Activated T-cell treated with anti-CD3 and anti-CD28 coated beads for 1 hour (primary cell): ENCODE results near the gene FOXJ2.
"Not testable (repeated sequence)": the region's sequence is repeated elsewhere in the genome, so short reads cannot be mapped to it uniquely, and the experiment has no call there.

Experiments used
- DNase-seq: peaks from one replicate; pipeline ENCODE4 v3.0.0-alpha.2; 2020; ENCODE audit warnings: low read depth

FOXJ2 gene

GRCh38 chr12:8032242-8033152 lies at the start of gene FOXJ2:
Gene FOXJ2 (plus strand): TSS chr12:8032716. CDS start chr12:8039833, 7,117 bp downstream.
- DNase-seq = peak; percentile 69

DNA sequence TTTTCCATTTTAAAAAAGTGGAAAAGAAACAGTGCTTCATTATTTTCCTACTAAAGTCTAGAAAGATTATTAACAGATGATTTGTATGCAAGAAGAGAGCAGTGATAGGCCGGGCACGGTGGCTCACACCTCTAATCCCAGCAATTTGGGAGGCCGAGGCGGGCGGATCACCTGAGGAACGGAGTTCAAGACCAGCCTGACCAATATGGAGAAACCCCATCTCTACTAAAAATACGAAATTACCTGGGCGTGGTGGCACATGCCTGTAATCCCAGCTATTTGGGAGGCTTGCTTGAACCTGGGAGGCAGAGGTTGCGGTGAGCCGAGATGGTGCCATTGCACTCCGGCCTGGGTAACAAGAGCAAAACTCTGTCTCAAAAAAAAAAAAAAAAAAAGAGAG lies 49.5 kb upstream of the FOXJ2 start:
- not testable (repeated sequence) for DNase-seq

DNA sequence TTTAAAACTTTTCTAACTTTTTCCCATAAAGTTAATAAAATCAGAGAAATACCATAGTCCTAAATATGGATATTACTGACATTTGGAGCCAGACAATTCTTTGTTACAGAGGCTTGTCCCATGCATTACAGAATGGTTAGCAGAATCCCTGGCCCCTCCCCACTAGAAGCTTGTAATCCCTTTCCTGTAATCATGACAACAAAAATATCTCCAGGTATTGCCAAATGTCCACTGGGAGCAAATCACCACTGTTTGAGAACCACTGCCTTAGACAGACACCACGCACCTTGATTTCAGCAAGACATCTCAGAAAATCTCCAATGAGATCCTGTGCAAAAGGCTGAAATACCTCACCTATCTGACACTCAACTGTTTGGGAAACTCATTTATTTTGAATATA lies 49.1 kb upstream of the FOXJ2 start:
- not testable (repeated sequence) for DNase-seq

DNA sequence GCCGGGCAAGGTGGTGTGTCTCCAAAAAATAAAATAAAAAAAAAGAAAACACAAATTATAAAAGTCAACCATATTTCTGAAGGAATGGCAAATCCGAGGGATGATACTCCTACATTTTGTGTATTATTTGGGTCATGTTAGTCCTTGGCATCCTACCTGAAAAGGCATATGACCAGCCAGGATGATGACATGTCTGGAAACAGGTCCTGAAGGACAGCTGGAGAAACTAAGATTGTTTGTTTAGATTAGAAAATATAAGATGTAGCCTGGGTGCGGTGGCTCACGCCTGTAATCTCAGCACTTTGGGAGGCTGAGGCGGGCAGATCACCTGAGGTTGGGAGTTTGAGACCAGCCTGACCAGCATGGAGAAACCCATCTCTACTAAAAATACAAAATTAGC lies 47.6 kb upstream of the FOXJ2 start:
- DNase-seq = no peak

- no peak for DNase-seq
Measured at GRCh38 chr12:7985802-7986418, 46.6 kb upstream of the FOXJ2 start.

- peak; percentile 40 for DNase-seq
Measured at GRCh38 chr12:7989827-7990491, 42.6 kb upstream of the FOXJ2 start.

DNA sequence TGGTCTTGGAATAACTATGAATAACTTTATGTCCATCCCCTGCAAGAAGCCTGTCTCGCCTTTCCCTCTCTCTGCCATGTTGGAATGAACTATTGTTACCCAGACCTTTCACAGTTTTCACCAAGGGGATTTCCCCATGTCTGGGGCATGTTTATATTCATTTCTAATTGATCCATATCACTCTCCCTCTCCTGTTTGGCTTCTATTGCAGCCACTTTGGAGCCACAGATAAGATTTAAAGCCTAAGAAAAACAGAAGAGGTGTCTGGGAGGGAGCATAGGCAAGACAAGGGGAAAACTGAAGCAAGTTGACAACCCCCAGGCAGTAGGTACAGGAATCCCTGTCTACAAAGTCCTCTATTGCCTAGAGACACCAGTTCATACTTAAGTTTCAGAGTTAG lies 41.0 kb upstream of the FOXJ2 start:
- DNase-seq = no peak

DNA sequence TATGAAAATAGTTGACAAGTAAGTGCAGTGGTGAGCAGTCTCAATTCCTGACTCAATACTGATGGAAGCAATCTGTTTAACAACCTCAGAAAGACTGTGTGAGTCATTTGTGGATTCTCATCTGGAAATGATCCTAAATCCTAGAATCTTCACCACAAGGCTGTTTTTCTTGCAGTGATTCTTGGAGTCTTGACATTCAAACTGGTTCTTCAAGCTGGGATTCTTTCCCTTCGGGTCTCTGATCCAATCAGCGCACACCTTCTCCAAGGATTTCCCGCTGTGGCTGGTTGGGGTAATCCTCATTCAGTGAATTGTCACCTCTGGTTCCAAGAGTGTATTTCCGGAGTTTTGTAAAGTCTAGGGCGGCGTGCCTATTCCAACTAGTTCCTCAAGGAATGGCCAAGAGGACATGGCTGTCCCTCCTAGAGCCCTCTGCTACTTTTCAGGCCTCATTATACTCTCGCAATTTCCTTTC lies 37.7 kb upstream of the FOXJ2 start:
- DNase-seq = no peak

GRCh38 chr12:7995266-7995963 lies 37.1 kb upstream of the FOXJ2 start:
- DNase-seq = peak; percentile 62

DNA sequence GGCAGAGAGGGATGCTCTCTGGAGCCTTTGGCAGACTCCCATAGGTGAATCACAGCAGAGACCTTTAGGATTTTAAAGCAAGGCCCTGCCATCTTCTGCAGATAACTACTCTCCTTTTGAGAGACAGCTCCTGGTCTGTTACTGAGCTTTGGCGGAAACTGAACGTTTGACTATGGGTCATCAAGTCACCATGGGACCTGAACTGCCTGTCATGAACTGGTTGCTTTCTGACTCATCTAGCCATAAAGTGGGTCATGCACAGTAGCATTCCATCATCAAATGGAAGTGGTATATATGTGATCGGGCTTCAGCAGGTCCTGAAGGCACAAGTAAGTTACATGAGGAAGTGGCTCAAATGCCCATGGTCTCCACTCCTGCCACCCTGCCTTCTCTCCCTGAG lies 31.7 kb upstream of the FOXJ2 start:
- not testable (repeated sequence) for DNase-seq

- DNase-seq = not testable (repeated sequence)
Measured at GRCh38 chr12:8001496-8001895, 31.0 kb upstream of the FOXJ2 start.

- DNase-seq = not testable (repeated sequence)
Measured at GRCh38 chr12:8004897-8005296, 27.6 kb upstream of the FOXJ2 start.

DNA sequence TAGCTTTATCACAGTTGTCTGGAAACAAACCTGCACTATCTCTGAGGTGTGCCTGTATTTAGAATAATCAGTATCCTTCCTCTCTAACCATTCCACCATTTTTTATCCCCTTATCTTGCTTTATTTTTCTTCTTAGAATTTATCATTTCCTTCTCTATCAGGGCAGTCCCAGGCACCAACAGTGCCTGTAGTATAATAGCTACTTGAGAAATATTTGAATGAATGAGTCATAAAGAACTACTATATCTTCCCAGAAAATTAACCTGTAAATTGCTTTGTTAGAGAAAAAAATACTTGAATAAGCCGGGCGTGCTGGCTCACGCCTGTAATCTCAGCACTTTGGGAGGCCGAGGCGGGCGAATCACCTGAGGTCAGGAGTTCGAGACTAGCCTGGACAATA lies 21.2 kb upstream of the FOXJ2 start:
- DNase-seq = no peak

GRCh38 chr12:8012651-8013309 lies 19.7 kb upstream of the FOXJ2 start:
- no peak for DNase-seq

DNA sequence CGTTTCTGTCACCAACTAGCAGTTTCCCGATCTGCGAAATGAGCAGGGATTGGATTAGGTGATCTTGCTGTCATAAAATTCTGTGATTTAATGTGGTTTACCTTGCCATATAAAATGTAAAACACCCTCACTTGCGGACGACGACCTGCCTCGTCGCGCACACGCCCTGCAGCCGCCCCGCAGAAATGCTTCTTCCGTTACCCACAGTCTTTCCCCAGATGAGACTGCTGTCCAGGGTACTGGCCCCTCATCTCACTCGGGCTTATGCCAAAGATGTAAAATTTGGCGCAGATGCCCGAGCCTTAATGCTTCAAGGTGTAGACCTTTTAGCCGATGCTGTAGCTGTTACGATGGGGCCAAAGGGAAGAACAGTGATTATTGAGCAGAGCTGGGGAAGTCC lies 17.7 kb upstream of the FOXJ2 start:
- DNase-seq = no peak

DNA sequence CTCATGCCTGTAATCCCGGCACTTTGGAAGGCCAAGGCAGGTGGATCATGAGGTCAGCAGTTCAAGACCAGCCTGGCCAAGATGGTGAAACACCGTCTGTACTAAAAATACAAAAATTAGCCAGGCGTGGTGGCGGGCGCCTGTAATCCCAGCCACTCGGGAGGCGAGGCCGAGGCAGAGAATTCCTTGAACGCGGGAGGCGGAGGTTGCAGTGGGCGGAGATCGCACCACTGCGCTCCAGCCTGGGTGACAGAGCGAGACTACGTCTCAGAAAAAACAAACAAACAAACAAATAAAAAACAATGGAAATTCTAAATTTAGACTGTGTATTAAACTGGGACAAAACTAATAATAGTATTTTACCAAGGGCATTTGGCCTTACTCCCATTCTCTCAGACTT lies 14.3 kb upstream of the FOXJ2 start:
- DNase-seq = not testable (repeated sequence)

DNA sequence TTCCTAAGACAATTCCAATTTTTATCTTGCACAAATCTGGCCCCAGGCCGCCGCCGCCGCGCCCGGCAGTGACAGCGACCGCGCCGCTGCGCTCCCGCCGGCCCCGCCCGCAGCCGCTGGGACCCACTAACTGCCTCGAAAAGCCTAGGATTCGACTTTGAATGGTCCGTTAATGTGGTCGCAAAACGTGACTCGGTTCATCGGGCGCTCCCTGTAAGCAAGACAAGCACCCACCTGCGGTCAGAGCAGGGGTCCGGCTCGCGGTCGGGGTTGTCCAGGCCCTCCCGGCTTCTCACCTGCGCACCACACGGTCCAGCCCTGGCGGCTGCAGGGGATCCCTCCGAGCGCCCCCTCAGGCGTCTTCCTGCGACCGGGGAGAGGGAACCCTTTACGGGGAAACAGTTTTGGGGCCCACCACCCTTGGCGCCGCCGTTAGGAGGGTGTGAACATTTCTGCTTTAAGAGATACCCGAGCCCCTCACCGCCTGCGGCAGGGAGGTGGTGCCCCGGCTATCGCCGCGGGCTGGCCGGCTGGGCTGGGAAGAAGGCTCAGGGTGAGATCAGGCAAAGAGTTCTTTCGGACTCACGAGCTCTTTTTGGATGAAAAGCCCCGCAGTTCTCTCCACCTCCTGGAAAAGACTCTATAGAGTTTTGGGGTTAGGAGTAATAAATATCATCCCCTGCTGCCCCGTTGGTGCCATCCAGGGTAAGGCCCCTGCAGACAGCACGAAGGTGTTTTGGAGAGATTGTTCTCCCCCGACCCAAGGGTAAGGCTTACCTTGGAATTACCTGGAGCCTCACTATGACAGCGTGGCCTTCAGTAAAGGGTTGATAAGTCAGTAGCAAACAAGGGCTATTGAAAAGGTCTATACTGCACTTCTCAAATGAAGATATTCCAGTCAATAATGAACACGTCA lies 13.6 kb upstream of the FOXJ2 start:
- DNase-seq = no peak

- DNase-seq = peak; percentile 88
Measured at GRCh38 chr12:8026291-8026900, 6.1 kb upstream of the FOXJ2 start.

GRCh38 chr12:8027856-8028255 lies 4.7 kb upstream of the FOXJ2 start:
- no peak for DNase-seq

DNA sequence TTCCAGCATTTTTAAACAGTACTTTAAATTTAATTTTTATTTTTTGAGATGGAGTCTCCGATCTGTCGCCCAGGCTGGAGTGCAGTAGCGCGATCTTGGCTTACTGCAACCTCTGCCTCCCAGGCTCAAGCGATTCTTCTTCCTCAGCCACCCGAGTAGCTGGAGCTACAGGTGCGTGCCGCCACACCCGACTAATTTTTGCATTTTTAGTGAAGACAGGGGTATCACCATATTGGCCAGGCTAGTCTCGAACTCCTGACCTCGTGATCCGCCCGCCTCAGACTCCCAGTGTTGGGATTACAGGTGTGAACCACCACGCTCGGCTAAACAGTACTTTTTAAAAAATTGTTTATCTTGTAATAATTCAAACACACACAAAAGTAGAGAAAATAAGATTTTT lies 4.2 kb upstream of the FOXJ2 start:
- no peak for DNase-seq
